ENCODE data around the gene NMT2.
"Not testable (repeated sequence)": the region's sequence is repeated elsewhere in the genome, so short reads cannot be mapped to it uniquely, and the experiment has no call there.

The NMT2 gene

DNA sequence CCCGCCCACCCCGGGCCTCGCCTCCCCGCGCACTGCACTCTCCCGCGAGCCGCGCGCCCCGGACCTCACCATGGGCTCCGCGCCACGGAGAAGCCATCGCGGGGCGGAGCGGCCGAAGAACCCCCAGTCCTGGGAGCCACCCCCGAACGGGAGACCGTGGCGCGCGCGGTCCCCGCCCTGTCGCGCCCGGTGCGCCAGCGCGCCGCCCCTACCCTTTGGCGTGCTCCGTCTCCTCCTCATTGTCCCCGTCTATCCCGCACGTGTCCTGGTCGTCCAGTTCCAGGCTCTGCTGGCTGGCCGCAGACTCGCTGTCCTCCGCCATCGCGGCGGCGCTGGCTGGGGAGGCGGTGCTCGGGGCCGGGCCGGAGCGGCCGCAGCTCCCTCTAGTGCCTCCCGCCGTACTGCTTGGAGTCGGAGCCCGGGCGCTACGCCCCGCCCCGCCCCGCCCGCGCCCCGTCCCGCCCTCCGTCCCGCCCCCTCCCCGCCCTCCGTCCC lies at the start of gene NMT2:
NMT2 (minus strand) TSS at position 403 of the 495 bp plus-strand sequence; CDS start at position 322, 81 bp downstream.
- peaks cover 65% of the 10 kb centered on the region for H3K4me1 Mint-ChIP-seq (ENCODE audit: low read depth)
- peak within 1 kb of the TSS; percentile 95 for H3K27ac Mint-ChIP-seq
- peak within 1 kb of the TSS; percentile 93 for H3K4me3 Mint-ChIP-seq
- no peaks in the 10 kb centered on the region for H3K9me3 Mint-ChIP-seq (ENCODE audit: low read depth)
- H3K27me3 Mint-ChIP-seq = no peaks in the 10 kb centered on the region
- H3K36me3 Mint-ChIP-seq = no peaks in the 10 kb centered on the region

DNA sequence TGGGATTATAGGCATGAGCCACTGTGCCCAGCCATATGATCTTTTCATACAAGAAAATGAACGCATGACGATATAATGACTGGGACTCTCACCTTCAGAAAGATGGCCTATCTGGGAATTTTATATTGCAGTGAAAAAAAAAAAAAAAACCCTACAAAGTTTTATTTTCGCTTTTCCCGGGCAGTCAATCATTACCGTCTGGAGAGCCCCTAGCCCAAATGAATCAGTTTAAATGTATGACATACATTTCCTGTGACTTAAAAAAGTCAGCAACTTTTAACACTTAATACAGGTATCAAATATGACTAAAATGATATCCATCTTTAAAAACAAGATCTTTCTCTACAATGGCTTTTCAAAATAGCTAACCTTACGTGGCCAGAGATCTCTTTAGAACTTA lies 48.2 kb upstream of the NMT2 start:
- Mint-ChIP-seq H3K36me3 (peaks cover 9% of the 10 kb centered on the region), H3K4me3 (no peak overlapping the region), H3K27ac (no peak overlapping the region), H3K27me3 (no peaks in the 10 kb centered on the region), H3K4me1 (ENCODE audit: low read depth) (peaks cover 2% of the 10 kb centered on the region), H3K9me3 (ENCODE audit: low read depth) (no peaks in the 10 kb centered on the region)

GRCh38 chr10:15214237-15214636 lies 45.7 kb upstream of the NMT2 start:
- H3K27ac Mint-ChIP-seq = no peak overlapping the region
- H3K4me3 Mint-ChIP-seq = no peak overlapping the region
- no peaks in the 10 kb centered on the region for H3K9me3 Mint-ChIP-seq (ENCODE audit: low read depth)
- H3K27me3 Mint-ChIP-seq = no peaks in the 10 kb centered on the region
- H3K36me3 Mint-ChIP-seq = peaks cover 6% of the 10 kb centered on the region
- peaks cover 24% of the 10 kb centered on the region for H3K4me1 Mint-ChIP-seq (ENCODE audit: low read depth)

GRCh38 chr10:15213461-15213861 lies 45.0 kb upstream of the NMT2 start:
- H3K4me3 Mint-ChIP-seq = no peak overlapping the region
- H3K27me3 Mint-ChIP-seq = no peaks in the 10 kb centered on the region
- peaks cover 31% of the 10 kb centered on the region for H3K4me1 Mint-ChIP-seq (ENCODE audit: low read depth)
- no peak overlapping the region for H3K27ac Mint-ChIP-seq
- peaks cover 6% of the 10 kb centered on the region for H3K36me3 Mint-ChIP-seq
- H3K9me3 Mint-ChIP-seq (ENCODE audit: low read depth) = no peaks in the 10 kb centered on the region

DNA sequence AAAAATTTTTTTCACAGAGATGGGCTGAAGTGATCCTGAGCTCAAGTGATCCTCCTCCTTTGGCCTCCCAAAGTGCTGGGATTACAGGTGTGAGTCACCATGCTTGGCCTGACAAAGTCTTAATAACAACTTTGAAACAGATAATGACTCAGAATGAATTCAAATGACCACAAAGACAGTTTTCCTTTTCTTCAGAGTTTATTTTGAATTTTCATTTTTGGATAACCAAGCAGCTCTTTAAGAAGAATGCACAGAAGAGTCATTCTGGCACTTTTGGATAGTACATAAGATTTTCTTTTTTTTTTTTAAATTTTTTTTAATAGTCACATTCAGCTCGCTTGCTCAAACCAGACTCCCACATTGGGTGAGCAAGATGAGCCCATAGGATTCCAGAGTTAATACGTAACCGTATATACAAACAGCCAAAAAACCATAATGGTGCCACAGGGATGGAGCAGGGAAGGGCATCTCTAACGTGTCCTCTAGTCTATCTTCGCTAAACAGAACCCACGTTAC lies 43.0 kb upstream of the NMT2 start:
- Mint-ChIP-seq H3K4me3 (no peak overlapping the region), H3K27me3 (no peaks in the 10 kb centered on the region), H3K9me3 (ENCODE audit: low read depth) (no peaks in the 10 kb centered on the region), H3K36me3 (peaks cover 6% of the 10 kb centered on the region), H3K4me1 (ENCODE audit: low read depth) (peaks cover 49% of the 10 kb centered on the region), H3K27ac (no peak overlapping the region)

GRCh38 chr10:15210521-15210920 lies 42.0 kb upstream of the NMT2 start:
- Mint-ChIP-seq H3K27ac (no peak overlapping the region), H3K4me1 (ENCODE audit: low read depth) (peaks cover 57% of the 10 kb centered on the region), H3K4me3 (no peak overlapping the region), H3K27me3 (no peaks in the 10 kb centered on the region), H3K36me3 (peaks cover 6% of the 10 kb centered on the region), H3K9me3 (ENCODE audit: low read depth) (no peaks in the 10 kb centered on the region)

- peaks cover 57% of the 10 kb centered on the region for H3K4me1 Mint-ChIP-seq (ENCODE audit: low read depth)
- H3K9me3 Mint-ChIP-seq (ENCODE audit: low read depth) = no peaks in the 10 kb centered on the region
- H3K27me3 Mint-ChIP-seq = no peaks in the 10 kb centered on the region
- peak overlapping the region; percentile 27 for H3K4me3 Mint-ChIP-seq
- no peak overlapping the region for H3K27ac Mint-ChIP-seq
- peaks cover 6% of the 10 kb centered on the region for H3K36me3 Mint-ChIP-seq
Observed at GRCh38 chr10:15209827-15210509, 41.5 kb upstream of the NMT2 start.

GRCh38 chr10:15208221-15208620 lies 39.7 kb upstream of the NMT2 start:
- Mint-ChIP-seq H3K27ac (peak overlapping the region; percentile 73), H3K4me1 (ENCODE audit: low read depth) (peaks cover 57% of the 10 kb centered on the region), H3K36me3 (peaks cover 5% of the 10 kb centered on the region), H3K9me3 (ENCODE audit: low read depth) (no peaks in the 10 kb centered on the region), H3K27me3 (no peaks in the 10 kb centered on the region), H3K4me3 (peak overlapping the region; percentile 82)

GRCh38 chr10:15207410-15207809 lies 38.9 kb upstream of the NMT2 start:
- Mint-ChIP-seq H3K4me1 (ENCODE audit: low read depth) (peaks cover 66% of the 10 kb centered on the region), H3K27ac (peak overlapping the region; percentile 73)
- H3K9me3 Mint-ChIP-seq (ENCODE audit: low read depth); H3K36me3 Mint-ChIP-seq; H3K4me3 Mint-ChIP-seq; H3K27me3 Mint-ChIP-seq: not testable (repeated sequence)

DNA sequence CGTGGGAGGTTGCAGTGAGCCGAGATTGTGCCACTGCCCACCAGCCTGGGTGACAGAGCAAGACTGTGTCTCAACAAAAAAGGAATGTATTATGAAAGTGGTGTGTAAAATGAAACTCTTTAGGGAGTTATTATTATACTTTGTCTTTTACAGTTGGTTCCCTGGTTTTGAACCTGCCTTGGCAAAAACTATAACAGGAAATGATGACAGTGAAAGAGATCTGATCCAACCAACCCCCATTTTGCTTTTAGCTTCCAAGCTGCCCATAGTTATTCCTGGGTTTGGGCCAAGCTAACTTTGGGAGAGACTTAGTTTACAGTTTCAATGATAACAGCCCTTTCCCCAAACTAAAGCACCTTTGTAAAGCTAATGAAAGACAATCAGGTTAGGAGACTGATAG lies 34.1 kb upstream of the NMT2 start:
- Mint-ChIP-seq H3K36me3 (peaks cover 3% of the 10 kb centered on the region), H3K4me3 (no peak overlapping the region), H3K4me1 (ENCODE audit: low read depth) (peaks cover 54% of the 10 kb centered on the region), H3K27ac (no peak overlapping the region), H3K9me3 (ENCODE audit: low read depth) (no peaks in the 10 kb centered on the region), H3K27me3 (no peaks in the 10 kb centered on the region)

GRCh38 chr10:15202301-15202621 lies 33.8 kb upstream of the NMT2 start:
- H3K9me3 Mint-ChIP-seq (ENCODE audit: low read depth); H3K36me3 Mint-ChIP-seq; H3K27me3 Mint-ChIP-seq; H3K27ac Mint-ChIP-seq; H3K4me3 Mint-ChIP-seq: not testable (repeated sequence)
- peaks cover 54% of the 10 kb centered on the region for H3K4me1 Mint-ChIP-seq (ENCODE audit: low read depth)

- H3K27me3 Mint-ChIP-seq = no peaks in the 10 kb centered on the region
- H3K4me1 Mint-ChIP-seq (ENCODE audit: low read depth) = peaks cover 56% of the 10 kb centered on the region
- no peak overlapping the region for H3K27ac Mint-ChIP-seq
- H3K36me3 Mint-ChIP-seq = peaks cover 3% of the 10 kb centered on the region
- H3K4me3 Mint-ChIP-seq = no peak overlapping the region
- no peaks in the 10 kb centered on the region for H3K9me3 Mint-ChIP-seq (ENCODE audit: low read depth)
Observed at GRCh38 chr10:15201589-15202300, 33.3 kb upstream of the NMT2 start.

- Mint-ChIP-seq H3K4me1 (ENCODE audit: low read depth) (peaks cover 55% of the 10 kb centered on the region), H3K27me3 (no peaks in the 10 kb centered on the region), H3K9me3 (ENCODE audit: low read depth) (no peaks in the 10 kb centered on the region), H3K4me3 (no peak overlapping the region), H3K27ac (no peak overlapping the region), H3K36me3 (peaks cover 3% of the 10 kb centered on the region)
Observed at GRCh38 chr10:15200626-15201025, 32.1 kb upstream of the NMT2 start.

- Mint-ChIP-seq H3K4me3 (no peak overlapping the region), H3K9me3 (ENCODE audit: low read depth) (no peaks in the 10 kb centered on the region), H3K27me3 (no peaks in the 10 kb centered on the region), H3K4me1 (ENCODE audit: low read depth) (peaks cover 55% of the 10 kb centered on the region), H3K36me3 (peaks cover 3% of the 10 kb centered on the region), H3K27ac (no peak overlapping the region)
Observed at GRCh38 chr10:15197911-15198310, 29.4 kb upstream of the NMT2 start.

DNA sequence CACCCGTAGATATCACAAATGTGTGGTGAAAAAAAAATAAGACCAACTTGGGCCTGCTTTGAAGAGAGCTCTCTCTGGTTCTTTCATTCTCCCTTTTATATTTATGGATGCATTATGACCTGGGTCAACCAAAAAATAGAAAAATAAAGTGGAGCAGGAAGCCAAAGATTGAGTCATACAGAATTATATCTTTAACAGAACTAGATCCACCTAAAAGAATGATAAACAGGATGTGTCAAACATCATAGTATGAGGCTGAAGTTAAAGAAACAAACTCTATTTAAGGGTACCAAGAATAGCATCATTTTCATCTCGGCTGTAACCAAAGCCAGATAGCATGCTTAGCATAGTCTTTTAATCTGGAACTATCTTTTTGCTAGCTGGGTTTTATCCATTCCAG lies 28.8 kb upstream of the NMT2 start:
- Mint-ChIP-seq H3K4me1 (ENCODE audit: low read depth) (peaks cover 51% of the 10 kb centered on the region), H3K36me3 (peaks cover 3% of the 10 kb centered on the region), H3K27ac (peak overlapping the region; percentile 50), H3K27me3 (no peaks in the 10 kb centered on the region), H3K4me3 (peak overlapping the region; percentile 52), H3K9me3 (ENCODE audit: low read depth) (no peaks in the 10 kb centered on the region)
